HL-60 (cell line): ENCODE measurements around the gene TARDBP.

ENCODE experiments used
- DNase-seq, 2 experiments: peaks; one replicate each; pipeline ENCODE4 v3.0.0-alpha.2; 2010 to 2020; ENCODE audit warnings: low read depth in 1 of 2, low spot score in 1 of 2
- H3K27ac ChIP-seq: fragments of 250-450 bp; sonication (Bioruptor Pico); replicated peaks from 2 replicates; pipeline ENCODE4 v1.5.1; 2020; ENCODE audit warnings: mild to moderate bottlenecking, moderate library complexity
- H3K27me3 ChIP-seq: fragments of 250-450 bp; sonication (Bioruptor Pico); 2 replicates; pipeline ENCODE4 v1.5.1; 2021; ENCODE audit warnings: mild to moderate bottlenecking, moderate library complexity; ENCODE audit not compliant: insufficient read depth, poor library complexity, severe bottlenecking
- H3K4me3 ChIP-seq: replicated peaks from 2 replicates; pipeline ENCODE4 v1.5.1; 2011; ENCODE audit warnings: mild to moderate bottlenecking, control low read depth, low read length; ENCODE audit not compliant: insufficient read depth
- CTCF ChIP-seq: IDR thresholded peaks from one replicate; pipeline ENCODE4 v1.5.1; 2011; ENCODE audit warnings: low read length, control low read depth, inconsistent platforms; ENCODE audit not compliant: insufficient read depth
- GABPA ChIP-seq: IDR thresholded peaks from 2 replicates; pipeline ENCODE4 v1.6.1; 2012; ENCODE audit warnings: low read depth
- POLR2AphosphoS5 ChIP-seq: IDR thresholded peaks from 2 replicates; pipeline ENCODE4 v1.6.1; 2012; ENCODE audit warnings: low read depth
- REST ChIP-seq: IDR thresholded peaks from 2 replicates; pipeline ENCODE4 v1.6.1; 2012; ENCODE audit warnings: low read depth; ENCODE audit not compliant: insufficient replicate concordance
- SPI1 ChIP-seq: IDR thresholded peaks from 2 replicates; pipeline ENCODE4 v1.6.1; 2012; ENCODE audit warnings: low read depth, mild to moderate bottlenecking, borderline replicate concordance

TARDBP gene

GRCh38 chr1:11051781-11052511 is 39.5 kb downstream of the TARDBP start:
- peak; percentile 3 for TF ChIP-seq REST
- peak; percentile 41 for TF ChIP-seq POLR2AphosphoS5
- no peak for TF ChIP-seq CTCF
- peak; percentile 86 for TF ChIP-seq GABPA
- no peak; the same call in 1 of the 2 replicates for TF ChIP-seq SPI1
- Histone ChIP-seq H3K4me3 (no peak overlapping the region), H3K27me3 (no peaks in the 10 kb centered on the region), H3K27ac (peak overlapping the region; percentile 68)
- DNase-seq, result peak; percentile 67 to 86

GRCh38 chr1:11052839-11053757 is 40.6 kb downstream of the TARDBP start:
- H3K4me3 ChIP-seq, result no peak overlapping the region
- H3K27ac ChIP-seq, result no peak overlapping the region

More at GRCh38 chr1:11052839-11053757, 40.6 kb downstream of the TARDBP start:
- TF ChIP-seq GABPA, result no peak
- no peak for TF ChIP-seq REST
- TF ChIP-seq SPI1, result no peak
- TF ChIP-seq CTCF, result no peak
- TF ChIP-seq POLR2AphosphoS5, result peak; percentile 72
- no peaks in the 10 kb centered on the region for H3K27me3 ChIP-seq
- DNase-seq, result peak; percentile 33
